IMR-90 (cell line): ENCODE measurements around the gene MYCBPAP. TPM values are rescaled to one million over a fixed set of nuclear protein-coding genes. Genes with fewer than 3 reads are reported as not detected.

ENCODE experiments used
- ATAC-seq: fragments of 200-7000 bp; cut with Tn5 transposase; 2 replicates; pipeline ENCODE4 v1.9.1; 2020; ENCODE audit warnings: low read depth, mild to moderate bottlenecking, moderate library complexity
- BruUV-seq: library from RNA; stranded (reverse); fragments of 400-500 nt; replicated peaks from 2 replicates; lab custom pipeline; 2021; lab: Mats Ljungman, UMichigan
- CTCF ChIA-PET: fragments of 300-600 bp; formaldehyde crosslinking; extraction: SDS; loops from one replicate; lab custom pipeline; 2021; ENCODE audit warnings: antibody characterized with exemption; lab: Yijun Ruan, JAX
- POLR2A ChIA-PET: fragments of 300-600 bp; sonication (Branson Sonifier 250); formaldehyde crosslinking; loops from one replicate; lab custom pipeline; 2022; ENCODE audit warnings: antibody characterized with exemption; ENCODE audit not compliant: unreplicated experiment; lab: Charles Lee
- DNase-seq: peaks from one replicate; pipeline ENCODE4 v3.0.0; 2013
- H2AFZ ChIP-seq: replicated peaks from 2 replicates; pipeline ENCODE3; 2013; ENCODE audit warnings: low read length, mild to moderate bottlenecking; ENCODE audit not compliant: poor library complexity
- H2AK5ac ChIP-seq: 2 replicates; pipeline ENCODE4 v1.6.1; 2013; ENCODE audit warnings: low read depth, low read length, inconsistent platforms
- H2AK9ac ChIP-seq: replicated peaks from 2 replicates; pipeline ENCODE3; 2013; ENCODE audit warnings: mild to moderate bottlenecking, low read depth, low read length, moderate library complexity; ENCODE audit not compliant: poor library complexity
- H2BK120ac ChIP-seq: 2 replicates; pipeline ENCODE4 v1.6.1; 2013; ENCODE audit warnings: low read depth, low read length, inconsistent platforms
- H2BK15ac ChIP-seq: 3 replicates; pipeline ENCODE4 v1.6.1; 2013; ENCODE audit warnings: low read depth, low read length, inconsistent platforms
- H2BK20ac ChIP-seq: 2 replicates; pipeline ENCODE4 v1.6.1; 2013; ENCODE audit warnings: low read depth, mild to moderate bottlenecking, inconsistent platforms, low read length, moderate library complexity
- H2BK5ac ChIP-seq: 2 replicates; pipeline ENCODE4 v1.6.1; 2013; ENCODE audit warnings: mild to moderate bottlenecking, low read depth, low read length, inconsistent platforms; ENCODE audit not compliant: poor library complexity, severe bottlenecking
- H3K14ac ChIP-seq: replicated peaks from 2 replicates; pipeline ENCODE4 v1.6.1; 2013; ENCODE audit warnings: low read depth, low read length, inconsistent platforms
- H3K18ac ChIP-seq: 2 replicates; pipeline ENCODE4 v1.6.1; 2013; ENCODE audit warnings: low read depth, low read length, control low read depth
- H3K23ac ChIP-seq: 2 replicates; pipeline ENCODE4 v1.6.1; 2013; ENCODE audit warnings: low read depth, low read length, inconsistent platforms
- H3K27ac ChIP-seq: 2 replicates; pipeline ENCODE4 v1.5.1; 2013; ENCODE audit warnings: mild to moderate bottlenecking, control low read depth, low read length; ENCODE audit not compliant: insufficient read depth
- H3K27me3 ChIP-seq: 2 replicates; pipeline ENCODE4 v1.6.1; 2013; ENCODE audit warnings: low read length; ENCODE audit not compliant: control insufficient read depth, insufficient read depth
- H3K36me3 ChIP-seq: 2 replicates; pipeline ENCODE4 v1.6.1; 2013; ENCODE audit warnings: low read length, mixed read lengths; ENCODE audit not compliant: control insufficient read depth, insufficient read depth
- H3K4ac ChIP-seq: 2 replicates; pipeline ENCODE4 v1.6.1; 2013; ENCODE audit warnings: low read depth, low read length, inconsistent platforms
- H3K4me1 ChIP-seq: 2 replicates; pipeline ENCODE4 v1.6.1; 2013; ENCODE audit warnings: low read length, mixed read lengths; ENCODE audit not compliant: control insufficient read depth, insufficient read depth
- H3K4me2 ChIP-seq: 2 replicates; pipeline ENCODE4 v1.6.1; 2013; ENCODE audit warnings: low read depth, mild to moderate bottlenecking, control low read depth, low read length, moderate library complexity
- H3K4me3 ChIP-seq: 2 replicates; pipeline ENCODE4 v1.5.1; 2013; ENCODE audit warnings: low read depth, mild to moderate bottlenecking, control low read depth, low read length, moderate library complexity; ENCODE audit not compliant: insufficient read depth
- H3K56ac ChIP-seq: 2 replicates; pipeline ENCODE4 v1.6.1; 2013; ENCODE audit warnings: low read length, inconsistent platforms; ENCODE audit not compliant: insufficient read depth; ENCODE audit errors: extremely low read depth
- H3K79me1 ChIP-seq, 2 experiments: 2 replicates each; pipeline ENCODE4 v1.6.1; 2013; ENCODE audit warnings: low read length in 2 of 2, inconsistent platforms in 1 of 2, low read depth in 1 of 2
- H3K9ac ChIP-seq: 2 replicates; pipeline ENCODE4 v1.6.1; 2013; ENCODE audit warnings: low read depth, low read length, control low read depth
- H3K9me1 ChIP-seq: 2 replicates; pipeline ENCODE4 v1.6.1; 2013; ENCODE audit warnings: low read length, inconsistent platforms; ENCODE audit not compliant: insufficient read depth
- H3K9me3 ChIP-seq: 2 replicates; pipeline ENCODE4 v1.6.1; 2013; ENCODE audit warnings: low read length; ENCODE audit not compliant: control insufficient read depth, insufficient read depth
- H4K20me1 ChIP-seq: 2 replicates; pipeline ENCODE4 v1.6.1; 2013; ENCODE audit warnings: low read length, inconsistent platforms; ENCODE audit not compliant: insufficient read depth
- H4K5ac ChIP-seq: 2 replicates; pipeline ENCODE4 v1.6.1; 2013; ENCODE audit warnings: mild to moderate bottlenecking, low read depth, low read length, control low read depth
- H4K8ac ChIP-seq, 2 experiments: 2 replicates each; pipeline ENCODE4 v1.6.1; 2013; ENCODE audit warnings: low read depth in 2 of 2, low read length in 2 of 2, control low read depth in 1 of 2, inconsistent platforms in 1 of 2
- H4K91ac ChIP-seq: 2 replicates; pipeline ENCODE4 v1.6.1; 2013; ENCODE audit warnings: low read depth, low read length, inconsistent platforms; ENCODE audit not compliant: insufficient read depth
- CEBPB ChIP-seq: IDR thresholded peaks from 2 replicates; pipeline ENCODE4 v1.6.1; 2012; ENCODE audit warnings: low read depth, low read length, improper control_type of control experiment
- CHD1 ChIP-seq: IDR thresholded peaks from 2 replicates; pipeline ENCODE4 v1.6.1; 2012; ENCODE audit warnings: low read depth, low read length, improper control_type of control experiment
- MXI1 ChIP-seq: IDR thresholded peaks from 2 replicates; pipeline ENCODE4 v1.6.1; 2012; ENCODE audit warnings: low read depth, mild to moderate bottlenecking, low read length, moderate library complexity, borderline replicate concordance
- WGBS, 2 experiments: methylation state at CpG; one replicate each; pipeline versions ENCODE4 v1.1.5 to v1.1.7; 2013; ENCODE audit warnings: missing lambda C conversion rate in 2 of 2; ENCODE audit not compliant: insufficient read length in 1 of 2; ENCODE audit errors: extremely low coverage in 2 of 2; 5-methylcytosine and 5-hydroxymethylcytosine counted together
- dilution Hi-C: fragments of 300-500 bp; cut with HindIII; formaldehyde crosslinking; loops from one replicate; pipeline ENCODE4 v1.14.3; 2018; ENCODE audit warnings: low sequenced_read_pairs; ENCODE audit not compliant: unreplicated experiment
- in situ Hi-C: fragments of 300-500 bp; cut with MboI; formaldehyde crosslinking; loops from 3 replicates; pipeline ENCODE4 v1.14.3; 2019; ENCODE audit warnings: low sequenced_read_pairs, inconsistent platforms, mixed read lengths
- intact Hi-C: fragments of 100-400 bp; cut with micrococcal nuclease; formaldehyde crosslinking; loops from 2 replicates; pipeline ENCODE4 v1.10.0; 2022
- polyA plus RNA-seq, 3 experiments: library from polyadenylated mRNA; depleted of rRNA; stranded (reverse); fragments of >200 nt; gene quantifications; 2 replicates each; pipeline ENCODE4 v1.2.3, GENCODE V29; 2012; ENCODE audit warnings: low replicate concordance in 1 of 3
- total RNA-seq: library from RNA; depleted of rRNA; stranded (reverse); fragments of >200 nt; gene quantifications from 2 replicates; pipeline ENCODE4 v1.2.3, GENCODE V29; 2012

MYCBPAP gene
- total and polyA plus RNA-seq, 2 of the 4 experiments (the other 2 are of a cell fraction): 0.17 to 0.18 TPM

DNA sequence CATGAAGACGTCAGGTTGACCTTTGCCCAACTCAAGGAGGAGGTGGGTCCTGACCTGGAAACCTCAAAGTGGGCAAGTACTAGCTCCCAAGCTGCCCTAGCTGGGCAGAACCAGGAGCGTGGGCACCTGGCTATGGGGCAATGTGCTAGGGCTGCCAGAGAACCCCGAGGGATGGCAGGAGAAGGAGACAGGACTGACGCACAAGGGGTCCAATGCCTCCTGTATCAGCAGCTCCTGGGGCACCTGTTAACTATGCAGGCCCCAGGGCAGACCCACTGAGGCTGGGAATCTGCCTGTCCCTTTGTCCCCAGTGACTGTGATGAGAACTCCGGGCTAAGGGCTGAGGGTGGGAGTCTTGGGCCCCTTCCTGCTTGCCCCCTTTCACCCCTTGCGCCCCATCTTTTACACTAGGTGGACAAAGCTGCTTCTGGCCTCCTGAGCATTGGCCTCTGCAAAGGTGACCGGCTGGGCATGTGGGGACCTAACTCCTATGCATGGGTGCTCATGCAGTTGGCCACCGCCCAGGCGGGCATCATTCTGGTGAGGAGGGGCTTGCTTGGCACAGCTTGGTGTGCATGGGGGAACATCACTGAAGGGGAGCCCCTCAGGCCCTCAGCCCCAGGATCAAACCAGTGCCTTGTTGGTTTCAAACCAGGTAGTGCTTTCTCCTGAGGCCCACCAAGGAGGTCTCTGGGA lies 47.3 kb upstream of the MYCBPAP start:
- Histone ChIP-seq H2BK15ac (no peak overlapping the region), H4K20me1 (peaks cover 4% of the 10 kb centered on the region; the same call in 1 of the 2 replicates), H2BK120ac (no peak overlapping the region), H3K9me3 (no peaks in the 10 kb centered on the region), H4K8ac (no peak overlapping the region), H2BK20ac (no peak overlapping the region), H2AK9ac (no peak overlapping the region), H3K4ac (no peak overlapping the region), H2AK5ac (no peak overlapping the region), H3K14ac (no peak overlapping the region), H3K4me3 (no peak overlapping the region), H2AFZ (no peak overlapping the region), H3K36me3 (peaks cover 1% of the 10 kb centered on the region; the same call in 1 of the 2 replicates), H4K5ac (no peak overlapping the region), H3K4me2 (no peak overlapping the region), H3K27ac (no peak overlapping the region), H3K4me1 (no peaks in the 10 kb centered on the region), H2BK5ac (no peak overlapping the region), H3K9ac (no peak overlapping the region), H3K23ac (no peak overlapping the region), H3K56ac (no peak overlapping the region), H3K18ac (no peak overlapping the region), H3K9me1 (0 out of 2 replicates have a peak, but pooled peaks cover 6% of the 10 kb centered on the region), H3K27me3 (no peaks in the 10 kb centered on the region), H4K91ac (no peak overlapping the region), H3K79me1 (no peaks in the 10 kb centered on the region)
- TF ChIP-seq CEBPB (no peak), CHD1 (no peak), MXI1 (no peak)
- CTCF ChIA-PET: no interaction called here
- POLR2A ChIA-PET: no interaction called here
- 90% methylated on average over 6 of the region's 9 CpGs; no CpG with 5 or more reads in 1 of the 2 experiments for WGBS, 2 experiments
- dilution Hi-C loops: no loop called here
- in situ Hi-C loops: no loop called here
- no peak for DNase-seq
- no peak for ATAC-seq
- BruUV-seq: no TSS peak
- intact Hi-C loops: no loop called here
